Measurements from ENCODE around the gene RILPL2.
A peak's percentile ranks its signal among the peaks of the same experiment; 100 is the strongest.
"Not testable (repeated sequence)": the region's sequence is repeated elsewhere in the genome, so short reads cannot be mapped to it uniquely, and the experiment has no call there.

RILPL2 gene

DNA sequence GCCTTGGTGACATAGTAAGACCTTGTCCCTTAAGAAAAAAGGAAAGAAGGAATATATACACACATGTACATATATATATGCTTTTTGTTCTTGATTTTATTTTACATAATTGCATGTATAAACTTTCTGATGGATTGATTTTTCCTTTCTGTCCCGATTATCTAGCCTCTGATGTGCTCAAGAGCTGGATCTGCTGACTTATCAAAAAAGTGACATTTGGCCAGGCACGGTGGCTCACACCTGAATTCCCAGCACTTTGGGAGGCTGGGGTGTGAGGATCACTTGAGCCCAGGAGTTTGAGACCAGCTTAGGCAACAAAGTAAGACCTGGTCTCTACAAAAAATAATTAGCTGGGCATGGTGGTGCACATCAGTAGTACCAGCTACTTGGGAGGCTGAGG, 33.5 kb upstream of the RILPL2 start:
- no peak overlapping the region for H3K4me3 ChIP-seq (ENCODE audit: low read depth, low read length)
- TF ChIP-seq, protein P1, sequence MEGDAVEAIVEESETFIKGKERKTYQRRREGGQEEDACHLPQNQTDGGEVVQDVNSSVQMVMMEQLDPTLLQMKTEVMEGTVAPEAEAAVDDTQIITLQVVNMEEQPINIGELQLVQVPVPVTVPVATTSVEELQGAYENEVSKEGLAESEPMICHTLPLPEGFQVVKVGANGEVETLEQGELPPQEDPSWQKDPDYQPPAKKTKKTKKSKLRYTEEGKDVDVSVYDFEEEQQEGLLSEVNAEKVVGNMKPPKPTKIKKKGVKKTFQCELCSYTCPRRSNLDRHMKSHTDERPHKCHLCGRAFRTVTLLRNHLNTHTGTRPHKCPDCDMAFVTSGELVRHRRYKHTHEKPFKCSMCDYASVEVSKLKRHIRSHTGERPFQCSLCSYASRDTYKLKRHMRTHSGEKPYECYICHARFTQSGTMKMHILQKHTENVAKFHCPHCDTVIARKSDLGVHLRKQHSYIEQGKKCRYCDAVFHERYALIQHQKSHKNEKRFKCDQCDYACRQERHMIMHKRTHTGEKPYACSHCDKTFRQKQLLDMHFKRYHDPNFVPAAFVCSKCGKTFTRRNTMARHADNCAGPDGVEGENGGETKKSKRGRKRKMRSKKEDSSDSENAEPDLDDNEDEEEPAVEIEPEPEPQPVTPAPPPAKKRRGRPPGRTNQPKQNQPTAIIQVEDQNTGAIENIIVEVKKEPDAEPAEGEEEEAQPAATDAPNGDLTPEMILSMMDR (IDR thresholded peaks at IDR 0.05; ENCODE audit: insufficient read depth, low read depth, low read length, missing control alignments) = no peak
- no peak for DNase-seq (ENCODE audit: low read depth)

- H3K4me3 ChIP-seq (ENCODE audit: low read depth, low read length) = no peak overlapping the region
- TF ChIP-seq, protein P1 (IDR thresholded peaks at IDR 0.05; ENCODE audit: insufficient read depth, low read depth, low read length, missing control alignments) = peak; percentile 47
- peak; percentile 62 for DNase-seq (ENCODE audit: low read depth)
These were observed 32.3 kb upstream of the RILPL2 start for GRCh38 chr12:123468786-123469185.

GRCh38 chr12:123465084-123465483, 28.6 kb upstream of the RILPL2 start:
- no peak for DNase-seq (ENCODE audit: low read depth)
- H3K4me3 ChIP-seq (ENCODE audit: low read depth, low read length) = no peak overlapping the region
- TF ChIP-seq, protein P1 (IDR thresholded peaks at IDR 0.05; ENCODE audit: insufficient read depth, low read depth, low read length, missing control alignments) = no peak

DNA sequence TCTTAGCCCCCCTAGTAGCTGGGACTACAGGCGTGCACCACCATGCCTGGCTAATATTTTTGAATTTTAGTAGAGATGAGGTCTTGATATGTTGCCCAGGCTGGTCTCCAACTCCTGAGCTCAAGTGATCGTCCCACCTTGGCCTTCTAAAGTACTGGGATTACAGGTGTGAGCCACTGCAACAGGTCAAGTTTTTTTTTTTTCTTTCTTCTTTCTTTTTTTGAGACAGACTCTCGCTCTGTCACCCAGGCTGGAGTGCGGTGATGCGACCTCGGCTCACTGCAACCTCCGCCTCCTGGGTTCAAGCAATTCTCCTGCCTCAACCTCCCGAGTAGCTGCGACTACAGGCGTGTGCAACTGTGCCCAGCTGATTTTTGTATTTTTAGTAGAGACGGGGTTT, 26.7 kb upstream of the RILPL2 start:
- not testable (repeated sequence) for DNase-seq (ENCODE audit: low read depth); H3K4me3 ChIP-seq (ENCODE audit: low read depth, low read length)

DNA sequence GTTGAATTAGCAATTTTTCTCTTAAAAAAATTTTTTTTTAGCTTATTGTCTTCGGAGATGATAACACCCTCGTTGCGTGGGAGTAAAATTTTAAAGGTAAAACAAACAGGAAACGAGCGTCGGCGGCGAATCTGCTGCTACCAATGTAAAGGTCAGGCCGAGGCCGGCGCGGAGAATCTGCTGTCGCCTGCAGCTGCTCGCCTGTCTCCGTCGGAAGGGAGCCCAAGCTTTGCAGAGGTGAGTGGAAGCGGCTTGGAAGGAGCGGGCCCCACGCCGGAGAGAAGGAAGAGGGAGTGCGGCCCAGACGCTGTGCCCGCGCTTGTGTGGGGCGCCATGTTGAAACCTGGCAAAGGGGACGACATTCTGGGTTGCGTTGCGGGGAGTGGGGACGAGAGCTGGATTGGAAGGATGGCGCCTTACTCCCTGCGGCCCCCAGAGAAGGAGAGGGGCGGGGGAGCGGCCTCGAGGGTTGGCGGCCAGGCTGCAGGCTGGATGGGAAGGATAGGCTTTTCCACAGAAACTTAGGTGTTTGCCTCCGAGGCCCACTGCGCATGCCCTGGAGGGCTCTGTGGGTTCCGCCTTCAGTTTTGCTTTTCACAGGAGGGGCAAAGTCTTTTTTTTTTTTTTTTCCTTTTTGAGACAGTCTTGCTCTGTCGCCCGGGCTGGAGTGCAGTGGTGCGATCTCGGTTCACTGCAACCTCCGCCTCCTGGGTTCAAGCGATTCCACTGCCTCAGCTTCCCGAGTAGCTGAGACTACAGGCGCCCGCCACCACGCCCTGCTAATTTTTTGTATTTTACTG, 21.7 kb upstream of the RILPL2 start, which contains the start of gene SNRNP35:
Gene SNRNP35, plus strand, starts transcription at position 160 of the 800 bp plus-strand sequence. CDS start 7,402 bp downstream, outside the sequence.
- DNase-seq (ENCODE audit: low read depth) = peak; percentile 94
- TF ChIP-seq, protein P1 (IDR thresholded peaks at IDR 0.05; ENCODE audit: insufficient read depth, low read depth, low read length, missing control alignments) = no peak
- peak within 1 kb of the TSS; percentile 92 for H3K4me3 ChIP-seq (ENCODE audit: low read depth, low read length)

- H3K4me3 ChIP-seq (ENCODE audit: low read depth, low read length) = no peak overlapping the region
- DNase-seq (ENCODE audit: low read depth) = no peak
- TF ChIP-seq, protein P1 (IDR thresholded peaks at IDR 0.05; ENCODE audit: insufficient read depth, low read depth, low read length, missing control alignments) = no peak
These were observed 16.7 kb upstream of the RILPL2 start for GRCh38 chr12:123453165-123453564.

GRCh38 chr12:123452276-123452550, 15.7 kb upstream of the RILPL2 start:
- DNase-seq (ENCODE audit: low read depth); H3K4me3 ChIP-seq (ENCODE audit: low read depth, low read length): not testable (repeated sequence)

GRCh38 chr12:123450636-123451035, 14.2 kb upstream of the RILPL2 start:
- H3K4me3 ChIP-seq (ENCODE audit: low read depth, low read length) = no peak overlapping the region
- DNase-seq (ENCODE audit: low read depth) = no peak
- TF ChIP-seq, protein P1 (IDR thresholded peaks at IDR 0.05; ENCODE audit: insufficient read depth, low read depth, low read length, missing control alignments) = no peak

All from GM12865 (cell line).